H9 (cell line): Measurements from ENCODE around the gene KRTAP10-3. TPM values are rescaled to one million over a fixed set of nuclear protein-coding genes. Genes with fewer than 3 reads are reported as not detected.

ENCODE experiments used
- DNase-seq: peaks from one replicate; pipeline ENCODE4 v3.0.0-alpha.2; 2017
- H2AFZ ChIP-seq: one replicate; pipeline ENCODE4 v1.6.1; 2013; ENCODE audit warnings: mild to moderate bottlenecking, low read length, control low read depth, moderate library complexity
- H2AK5ac ChIP-seq: 2 replicates; pipeline ENCODE4 v1.6.1; 2013; ENCODE audit warnings: low read length, control low read depth, mixed read lengths; ENCODE audit not compliant: insufficient read length
- H2BK120ac ChIP-seq: one replicate; pipeline ENCODE4 v1.6.1; 2013; ENCODE audit warnings: low read depth, mild to moderate bottlenecking, low read length, control low read depth, inconsistent platforms; ENCODE audit not compliant: poor library complexity, severe bottlenecking
- H2BK12ac ChIP-seq: 2 replicates; pipeline ENCODE4 v1.6.1; 2013; ENCODE audit warnings: low read length, control low read depth, mixed read lengths, low read depth; ENCODE audit not compliant: insufficient read length
- H2BK15ac ChIP-seq: 2 replicates; pipeline ENCODE4 v1.6.1; 2013; ENCODE audit warnings: low read depth, low read length, control low read depth
- H2BK20ac ChIP-seq: one replicate; pipeline ENCODE4 v1.6.1; 2013; ENCODE audit warnings: low read depth, mild to moderate bottlenecking, low read length, control low read depth, inconsistent platforms; ENCODE audit not compliant: poor library complexity, severe bottlenecking
- H2BK5ac ChIP-seq: 2 replicates; pipeline ENCODE4 v1.6.1; 2013; ENCODE audit warnings: low read length, control low read depth, mixed read lengths; ENCODE audit not compliant: insufficient read length
- H3K14ac ChIP-seq: 2 replicates; pipeline ENCODE4 v1.6.1; 2013; ENCODE audit warnings: low read length, control low read depth; ENCODE audit not compliant: insufficient read depth
- H3K18ac ChIP-seq: 2 replicates; pipeline ENCODE4 v1.6.1; 2013; ENCODE audit warnings: low read depth, mild to moderate bottlenecking, mixed read lengths, low read length, control low read depth; ENCODE audit not compliant: insufficient read length
- H3K23ac ChIP-seq: 2 replicates; pipeline ENCODE4 v1.6.1; 2013; ENCODE audit warnings: low read length, control low read depth, mixed read lengths, low read depth; ENCODE audit not compliant: insufficient read length
- H3K23me2 ChIP-seq: 2 replicates; pipeline ENCODE4 v1.6.1; 2013; ENCODE audit warnings: low read depth, mild to moderate bottlenecking, mixed read lengths, low read length, control low read depth; ENCODE audit not compliant: insufficient read length, poor library complexity, severe bottlenecking
- H3K27ac ChIP-seq: 2 replicates; pipeline ENCODE4 v1.5.1; 2013; ENCODE audit warnings: low read length, control low read depth, mixed read lengths, low read depth; ENCODE audit not compliant: insufficient read length
- H3K27me3 ChIP-seq: 2 replicates; pipeline ENCODE4 v1.6.1; 2013; ENCODE audit warnings: low read length, control low read depth, inconsistent platforms; ENCODE audit not compliant: insufficient read depth
- H3K4ac ChIP-seq: 2 replicates; pipeline ENCODE4 v1.6.1; 2013; ENCODE audit warnings: low read depth, mild to moderate bottlenecking, control low read depth, inconsistent platforms, low read length, moderate library complexity
- H3K4me1 ChIP-seq: 2 replicates; pipeline ENCODE4 v1.6.1; 2013; ENCODE audit warnings: low read length, control low read depth, inconsistent platforms; ENCODE audit not compliant: insufficient read depth
- H3K4me2 ChIP-seq: 2 replicates; pipeline ENCODE4 v1.6.1; 2013; ENCODE audit warnings: low read length, control low read depth, mixed read lengths; ENCODE audit not compliant: insufficient read length, insufficient read depth
- H3K56ac ChIP-seq: 2 replicates; pipeline ENCODE4 v1.6.1; 2013; ENCODE audit warnings: low read depth, mild to moderate bottlenecking, mixed read lengths, low read length, control low read depth; ENCODE audit not compliant: insufficient read length
- H3K79me1 ChIP-seq: 2 replicates; pipeline ENCODE4 v1.6.1; 2013; ENCODE audit warnings: low read depth, mild to moderate bottlenecking, moderate library complexity, low read length, control low read depth, inconsistent platforms; ENCODE audit not compliant: insufficient read depth, poor library complexity, severe bottlenecking
- H3K79me2 ChIP-seq: 2 replicates; pipeline ENCODE4 v1.6.1; 2013; ENCODE audit warnings: low read length, control low read depth, inconsistent platforms; ENCODE audit not compliant: insufficient read depth
- H3K9ac ChIP-seq: 2 replicates; pipeline ENCODE4 v1.6.1; 2013; ENCODE audit warnings: low read length, control low read depth, mixed read lengths; ENCODE audit not compliant: insufficient read length; ENCODE audit errors: extremely low read depth
- H3K9me3 ChIP-seq: one replicate; pipeline ENCODE4 v1.6.1; 2013; ENCODE audit warnings: low read depth, low read length, inconsistent platforms; ENCODE audit not compliant: control insufficient read depth
- H3T11ph ChIP-seq: one replicate; pipeline ENCODE4 v1.6.1; 2013; ENCODE audit warnings: mild to moderate bottlenecking, low read length, control low read depth, inconsistent platforms
- H4K20me1 ChIP-seq: one replicate; pipeline ENCODE4 v1.6.1; 2013; ENCODE audit not compliant: control insufficient read depth, insufficient read length, insufficient read depth
- H4K5ac ChIP-seq: 2 replicates; pipeline ENCODE4 v1.6.1; 2013; ENCODE audit warnings: low read depth, mild to moderate bottlenecking, mixed read lengths, low read length, control low read depth; ENCODE audit not compliant: insufficient read length
- H4K8ac ChIP-seq: replicated peaks from 2 replicates; pipeline ENCODE4 v1.6.1; 2013; ENCODE audit warnings: low read length, control low read depth, mixed read lengths, low read depth; ENCODE audit not compliant: insufficient read length
- H4K91ac ChIP-seq: 2 replicates; pipeline ENCODE4 v1.6.1; 2013; ENCODE audit warnings: low read depth, mild to moderate bottlenecking, moderate library complexity, mixed read lengths, low read length, control low read depth; ENCODE audit not compliant: insufficient read length
- H3K27ac Mint-ChIP-seq, 3 experiments: 2 replicates in 2 of 3; 3 replicates in 1 of 3; pipeline ENCODE4 v1.8.0; 2020 to 2021; ENCODE audit warnings: mixed read lengths in 3 of 3, mild to moderate bottlenecking in 1 of 3, moderate library complexity in 1 of 3
- H3K27me3 Mint-ChIP-seq: 2 replicates; pipeline ENCODE4 v1.8.0; 2021; ENCODE audit warnings: low read depth, mild to moderate bottlenecking, moderate library complexity, mixed read lengths
- H3K36me3 Mint-ChIP-seq, 3 experiments: 2 replicates in 2 of 3; 3 replicates in 1 of 3; pipeline ENCODE4 v1.8.0; 2020 to 2021; ENCODE audit warnings: low read depth in 3 of 3, mixed read lengths in 3 of 3; ENCODE audit not compliant: insufficient read depth in 1 of 3
- H3K4me1 Mint-ChIP-seq, 2 experiments: 2 replicates each; pipeline ENCODE4 v1.8.0; 2020; ENCODE audit warnings: mixed read lengths in 2 of 2
- H3K4me3 Mint-ChIP-seq, 2 experiments: 2 replicates in 1 of 2; 3 replicates in 1 of 2; pipeline ENCODE4 v1.8.0; 2020 to 2021; ENCODE audit warnings: mild to moderate bottlenecking in 2 of 2, mixed read lengths in 2 of 2, moderate library complexity in 1 of 2
- H3K9me3 Mint-ChIP-seq, 2 experiments: 2 replicates in 1 of 2; 3 replicates in 1 of 2; pipeline ENCODE4 v1.8.0; 2020; ENCODE audit warnings: mild to moderate bottlenecking in 2 of 2, mixed read lengths in 2 of 2, moderate library complexity in 1 of 2
- CTCF ChIP-seq: fragments of 200-600 bp; sonication (generic); conservative IDR thresholded peaks from 3 replicates; pipeline ENCODE4 v1.8.0; 2021; ENCODE audit warnings: antibody characterized with exemption, mild to moderate bottlenecking
- WGBS: extraction: QIAGEN DNeasy Blood & Tissue Kit; methylation state at CpG from one replicate; pipeline ENCODE4 v1.1.7; 2013; ENCODE audit warnings: missing lambda C conversion rate, low lambda C conversion rate, mixed read lengths; ENCODE audit not compliant: insufficient read length; ENCODE audit errors: extremely low coverage; 5-methylcytosine and 5-hydroxymethylcytosine counted together
- total RNA-seq: library from RNA; stranded (reverse); gene quantifications from 2 replicates; pipeline ENCODE4 v1.2.1, GENCODE V29; 2021

Gene KRTAP10-3
- total RNA-seq, 1 experiment from 2014 or later = not detected

DNA sequence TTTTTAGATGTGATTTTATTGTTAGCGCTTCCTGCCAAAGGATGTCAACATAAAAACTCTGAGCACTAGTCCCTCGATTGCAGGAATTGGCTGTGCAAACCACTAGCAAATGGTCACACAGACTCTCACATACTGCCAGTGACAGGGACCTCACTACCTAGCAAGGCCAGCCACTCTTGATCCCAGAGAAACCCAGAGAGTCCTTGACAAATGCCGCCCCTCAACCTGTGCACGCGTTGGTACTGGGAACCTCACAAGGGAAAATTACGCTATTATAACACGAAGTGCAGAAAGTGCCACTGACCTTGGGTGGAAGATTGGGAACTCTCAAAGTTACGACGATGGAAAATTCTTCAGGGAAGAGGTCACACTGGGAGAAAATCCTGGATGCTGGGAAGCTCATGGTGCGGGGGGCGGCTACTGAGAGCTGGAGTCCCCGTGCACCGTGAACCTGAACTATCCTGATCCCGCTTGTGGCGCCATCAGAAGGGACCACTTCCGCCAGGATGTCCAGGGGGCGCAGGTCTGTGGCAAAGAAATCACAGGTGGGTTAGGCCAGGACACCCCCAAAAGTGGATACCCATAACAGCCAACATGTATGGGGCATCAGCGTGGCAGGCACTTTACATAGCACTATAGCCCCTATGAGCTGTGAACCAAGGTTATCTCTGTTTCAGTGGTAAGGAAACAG lies 9.0 kb upstream of the KRTAP10-3 start:
- H3K4me2 ChIP-seq = no peak overlapping the region
- Mint-ChIP-seq H3K4me3 (no peak overlapping the region), H3K27ac (no peak overlapping the region; a peak in 1 of 7 replicates), H3K36me3 (peaks cover 3 to 22% (median 3%) of the 10 kb centered on the region in 3 experiments; a peak in 5 of 7 replicates), H3K9me3 (peaks cover 19 to 20% of the 10 kb centered on the region in 2 experiments), H3K27me3 (peaks cover 16% of the 10 kb centered on the region), H3K4me1 (no peaks in the 10 kb centered on the region)
- TF ChIP-seq CTCF = no peak
- no CpG with 5 or more reads among the region's 18 CpGs for WGBS
- H3K27me3 ChIP-seq = no peaks in the 10 kb centered on the region
- H3K27ac ChIP-seq = no peak overlapping the region
- H3T11ph ChIP-seq = no peak overlapping the region
- no peak for DNase-seq
- H3K4ac ChIP-seq = no peak overlapping the region
- H3K9ac ChIP-seq = no peak overlapping the region
- no peak overlapping the region for H4K91ac ChIP-seq
- no peak overlapping the region for H3K14ac ChIP-seq
- no peak overlapping the region for H2BK120ac ChIP-seq
- H2BK5ac ChIP-seq = no peak overlapping the region
- no peak overlapping the region for H3K18ac ChIP-seq
- H2AFZ ChIP-seq = no peak overlapping the region
- no peaks in the 10 kb centered on the region for H3K4me1 ChIP-seq
- no peak overlapping the region for H2BK15ac ChIP-seq
- H3K79me1 ChIP-seq = no peaks in the 10 kb centered on the region
- H3K9me3 ChIP-seq = no peaks in the 10 kb centered on the region
- H2AK5ac ChIP-seq = no peak overlapping the region
- H4K8ac ChIP-seq = no peak overlapping the region
- H4K20me1 ChIP-seq = no peaks in the 10 kb centered on the region
- no peaks in the 10 kb centered on the region for H3K79me2 ChIP-seq
- no peak overlapping the region for H4K5ac ChIP-seq
- H3K23ac ChIP-seq = no peak overlapping the region
- H3K23me2 ChIP-seq = no peaks in the 10 kb centered on the region
- no peak overlapping the region for H3K56ac ChIP-seq
- H2BK20ac ChIP-seq = no peak overlapping the region
- H2BK12ac ChIP-seq = no peak overlapping the region
